ENCODE results near the gene IPO4. TPM values are rescaled to one million over a fixed set of nuclear protein-coding genes. Genes with fewer than 3 reads are reported as not detected.

The IPO4 gene
- total and polyA plus RNA-seq, 2 of the 13 experiments (the other 11 are each of a cell fraction or from before 2014, with no cell fraction given): 39.0 to 179 TPM

DNA sequence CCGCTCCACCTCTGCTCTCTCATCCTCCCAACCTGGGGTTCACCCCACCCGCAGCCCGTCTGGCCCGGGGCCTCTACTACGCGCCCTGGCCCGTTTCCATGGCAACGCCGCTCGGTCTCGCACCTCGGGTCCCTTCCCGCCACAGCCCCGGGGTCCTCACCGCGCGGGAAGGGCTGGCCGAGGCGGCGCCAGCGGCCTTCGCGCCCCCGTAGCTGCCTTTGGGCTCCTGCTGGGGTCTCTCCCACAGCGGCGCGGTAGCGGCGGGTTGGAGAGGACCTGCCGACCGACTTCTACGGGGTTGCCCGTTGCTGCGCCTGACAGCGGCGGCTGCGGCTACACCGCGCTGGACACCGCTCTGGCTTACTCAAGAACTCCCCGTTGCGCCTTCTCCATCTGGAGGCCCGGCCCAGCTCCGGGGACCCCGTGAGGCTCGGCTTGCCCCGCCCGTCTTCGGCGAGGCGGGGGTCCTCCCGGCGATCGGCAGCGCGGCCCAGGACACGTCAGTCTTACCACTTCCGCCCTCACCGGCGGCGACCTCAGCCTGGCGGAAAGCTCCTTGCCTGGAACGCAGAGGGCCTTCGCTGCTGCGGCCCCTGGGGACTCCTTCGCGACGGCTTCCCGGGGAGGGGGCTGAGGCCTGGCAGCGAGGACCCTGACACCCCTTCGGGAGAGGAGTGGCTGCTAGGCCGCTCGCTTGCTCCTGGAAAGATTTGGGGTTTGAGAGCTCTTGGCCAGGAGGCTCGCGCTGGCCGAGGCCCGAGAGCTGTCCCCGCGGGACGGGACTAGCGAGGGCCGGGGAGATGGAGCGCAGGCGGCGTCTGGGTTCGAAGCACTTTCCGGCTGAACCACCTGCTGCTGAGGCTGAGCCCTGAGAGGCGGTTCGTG lies 6.8 kb upstream of the IPO4 start, which contains the start of gene TM9SF1 (continued):
- TF ChIP-seq, protein P1, sequence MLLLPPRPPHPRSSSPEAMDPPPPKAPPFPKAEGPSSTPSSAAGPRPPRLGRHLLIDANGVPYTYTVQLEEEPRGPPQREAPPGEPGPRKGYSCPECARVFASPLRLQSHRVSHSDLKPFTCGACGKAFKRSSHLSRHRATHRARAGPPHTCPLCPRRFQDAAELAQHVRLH (CRISPR knock-in tag; IDR thresholded peaks at IDR 0.05; ENCODE audit: borderline replicate concordance, low read depth): peak; percentile 97
- TF ChIP-seq NAIF1 (CRISPR knock-in tag; IDR thresholded peaks at IDR 0.05; ENCODE audit: borderline replicate concordance) (no peak), MEIS1 (CRISPR knock-in tag; IDR thresholded peaks at IDR 0.05; ENCODE audit: borderline replicate concordance) (peak; percentile 100), NRL (CRISPR knock-in tag; IDR thresholded peaks at IDR 0.05; ENCODE audit: borderline replicate concordance) (peak; percentile 99), ZNF549 (CRISPR knock-in tag; IDR thresholded peaks at IDR 0.05) (no peak), BRD4 (CRISPR knock-in tag; IDR thresholded peaks at IDR 0.05) (peak; percentile 95), TAF15 (IDR thresholded peaks at IDR 0.05; ENCODE audit: low read depth, low read length, poor library complexity, severe bottlenecking) (peak; percentile 55), BHLHE40 (IDR thresholded peaks at IDR 0.05; ENCODE audit: low read length) (no peak; the same call in 1 of the 2 replicates), ZNF292 (CRISPR knock-in tag; IDR thresholded peaks at IDR 0.05; ENCODE audit: borderline replicate concordance, low read depth) (peak; percentile 98), ZNF775 (CRISPR knock-in tag; IDR thresholded peaks at IDR 0.05; ENCODE audit: borderline replicate concordance) (peak; percentile 98), CREB1 (IDR thresholded peaks at IDR 0.05) (peak; percentile 91), CREB1 (CRISPR knock-in tag; IDR thresholded peaks at IDR 0.05) (no peak), SRY (CRISPR knock-in tag; IDR thresholded peaks at IDR 0.05) (no peak), SNAI1 (CRISPR knock-in tag; IDR thresholded peaks at IDR 0.05; ENCODE audit: borderline replicate concordance) (peak; percentile 94; the same call in 1 of the 2 replicates), ZNF766 (CRISPR knock-in tag; IDR thresholded peaks at IDR 0.05; ENCODE audit: borderline replicate concordance) (peak; percentile 92), SRSF1 (optimal IDR thresholded peaks at IDR 0.05; ENCODE audit: low read depth, low read length) (peak; percentile 97), YEATS2 (CRISPR knock-in tag; IDR thresholded peaks at IDR 0.05; ENCODE audit: borderline replicate concordance) (peak; percentile 98), ZNF451 (CRISPR knock-in tag; IDR thresholded peaks at IDR 0.05) (peak; percentile 99)
- TF ChIP-seq, protein P2, sequence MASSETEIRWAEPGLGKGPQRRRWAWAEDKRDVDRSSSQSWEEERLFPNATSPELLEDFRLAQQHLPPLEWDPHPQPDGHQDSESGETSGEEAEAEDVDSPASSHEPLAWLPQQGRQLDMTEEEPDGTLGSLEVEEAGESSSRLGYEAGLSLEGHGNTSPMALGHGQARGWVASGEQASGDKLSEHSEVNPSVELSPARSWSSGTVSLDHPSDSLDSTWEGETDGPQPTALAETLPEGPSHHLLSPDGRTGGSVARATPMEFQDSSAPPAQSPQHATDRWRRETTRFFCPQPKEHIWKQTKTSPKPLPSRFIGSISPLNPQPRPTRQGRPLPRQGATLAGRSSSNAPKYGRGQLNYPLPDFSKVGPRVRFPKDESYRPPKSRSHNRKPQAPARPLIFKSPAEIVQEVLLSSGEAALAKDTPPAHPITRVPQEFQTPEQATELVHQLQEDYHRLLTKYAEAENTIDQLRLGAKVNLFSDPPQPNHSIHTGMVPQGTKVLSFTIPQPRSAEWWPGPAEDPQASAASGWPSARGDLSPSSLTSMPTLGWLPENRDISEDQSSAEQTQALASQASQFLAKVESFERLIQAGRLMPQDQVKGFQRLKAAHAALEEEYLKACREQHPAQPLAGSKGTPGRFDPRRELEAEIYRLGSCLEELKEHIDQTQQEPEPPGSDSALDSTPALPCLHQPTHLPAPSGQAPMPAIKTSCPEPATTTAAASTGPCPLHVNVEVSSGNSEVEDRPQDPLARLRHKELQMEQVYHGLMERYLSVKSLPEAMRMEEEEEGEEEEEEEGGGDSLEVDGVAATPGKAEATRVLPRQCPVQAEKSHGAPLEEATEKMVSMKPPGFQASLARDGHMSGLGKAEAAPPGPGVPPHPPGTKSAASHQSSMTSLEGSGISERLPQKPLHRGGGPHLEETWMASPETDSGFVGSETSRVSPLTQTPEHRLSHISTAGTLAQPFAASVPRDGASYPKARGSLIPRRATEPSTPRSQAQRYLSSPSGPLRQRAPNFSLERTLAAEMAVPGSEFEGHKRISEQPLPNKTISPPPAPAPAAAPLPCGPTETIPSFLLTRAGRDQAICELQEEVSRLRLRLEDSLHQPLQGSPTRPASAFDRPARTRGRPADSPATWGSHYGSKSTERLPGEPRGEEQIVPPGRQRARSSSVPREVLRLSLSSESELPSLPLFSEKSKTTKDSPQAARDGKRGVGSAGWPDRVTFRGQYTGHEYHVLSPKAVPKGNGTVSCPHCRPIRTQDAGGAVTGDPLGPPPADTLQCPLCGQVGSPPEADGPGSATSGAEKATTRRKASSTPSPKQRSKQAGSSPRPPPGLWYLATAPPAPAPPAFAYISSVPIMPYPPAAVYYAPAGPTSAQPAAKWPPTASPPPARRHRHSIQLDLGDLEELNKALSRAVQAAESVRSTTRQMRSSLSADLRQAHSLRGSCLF (CRISPR knock-in tag; IDR thresholded peaks at IDR 0.05; ENCODE audit: borderline replicate concordance): peak; percentile 96
- TF ChIP-seq, protein P3, sequence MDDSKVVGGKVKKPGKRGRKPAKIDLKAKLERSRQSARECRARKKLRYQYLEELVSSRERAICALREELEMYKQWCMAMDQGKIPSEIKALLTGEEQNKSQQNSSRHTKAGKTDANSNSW (CRISPR knock-in tag; IDR thresholded peaks at IDR 0.05; ENCODE audit: borderline replicate concordance): peak; percentile 94
- TF ChIP-seq, protein P4, sequence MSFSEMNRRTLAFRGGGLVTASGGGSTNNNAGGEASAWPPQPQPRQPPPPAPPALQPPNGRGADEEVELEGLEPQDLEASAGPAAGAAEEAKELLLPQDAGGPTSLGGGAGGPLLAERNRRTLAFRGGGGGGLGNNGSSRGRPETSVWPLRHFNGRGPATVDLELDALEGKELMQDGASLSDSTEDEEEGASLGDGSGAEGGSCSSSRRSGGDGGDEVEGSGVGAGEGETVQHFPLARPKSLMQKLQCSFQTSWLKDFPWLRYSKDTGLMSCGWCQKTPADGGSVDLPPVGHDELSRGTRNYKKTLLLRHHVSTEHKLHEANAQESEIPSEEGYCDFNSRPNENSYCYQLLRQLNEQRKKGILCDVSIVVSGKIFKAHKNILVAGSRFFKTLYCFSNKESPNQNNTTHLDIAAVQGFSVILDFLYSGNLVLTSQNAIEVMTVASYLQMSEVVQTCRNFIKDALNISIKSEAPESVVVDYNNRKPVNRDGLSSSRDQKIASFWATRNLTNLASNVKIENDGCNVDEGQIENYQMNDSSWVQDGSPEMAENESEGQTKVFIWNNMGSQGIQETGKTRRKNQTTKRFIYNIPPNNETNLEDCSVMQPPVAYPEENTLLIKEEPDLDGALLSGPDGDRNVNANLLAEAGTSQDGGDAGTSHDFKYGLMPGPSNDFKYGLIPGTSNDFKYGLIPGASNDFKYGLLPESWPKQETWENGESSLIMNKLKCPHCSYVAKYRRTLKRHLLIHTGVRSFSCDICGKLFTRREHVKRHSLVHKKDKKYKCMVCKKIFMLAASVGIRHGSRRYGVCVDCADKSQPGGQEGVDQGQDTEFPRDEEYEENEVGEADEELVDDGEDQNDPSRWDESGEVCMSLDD (CRISPR knock-in tag; IDR thresholded peaks at IDR 0.05; ENCODE audit: borderline replicate concordance): peak; percentile 92

Measured in HepG2 (cell line).